ENCODE measurements around the gene HORMAD2. TPM values are rescaled to one million over a fixed set of nuclear protein-coding genes. Genes with fewer than 3 reads are reported as not detected.

The HORMAD2 gene
- total and polyA plus RNA-seq, 7 experiments from 2014 or later = 0.34 TPM; not detected in 6

DNA sequence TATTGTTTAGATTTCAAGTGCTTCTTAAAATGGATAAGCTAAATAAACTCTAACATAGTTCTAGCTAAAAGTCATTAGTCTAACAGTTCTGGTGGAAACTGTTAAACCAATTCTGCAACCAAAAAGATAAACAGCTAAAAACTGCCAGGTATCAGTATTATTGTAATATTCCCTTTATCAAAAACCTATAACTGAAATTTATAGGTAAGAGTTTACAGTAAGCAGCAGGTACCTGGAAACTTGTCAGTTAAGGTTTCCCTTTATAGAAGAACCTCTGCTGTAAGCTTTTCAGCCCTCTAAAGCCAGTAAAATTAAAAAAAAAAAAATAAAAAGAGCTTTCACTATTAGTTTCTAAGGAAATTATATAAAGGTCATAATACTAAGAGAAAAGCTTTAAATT is 105.3 kb downstream of the HORMAD2 start:
- ChIA-PET CTCF (interaction anchor here (1.0 kb wide), 1 partner anchor 78 kb away, joined by 3 read pairs; no protein-coding TSS in a partner anchor), POLR2A (interaction anchor here (0.8 kb wide), 1 partner anchor 9 kb away, joined by 3 read pairs; no protein-coding TSS in a partner anchor)
- Histone ChIP-seq H3K36me3 (ENCODE audit: control insufficient read depth in 2 of 3, insufficient read depth in 3 of 3, low read length in 3 of 3) (no peaks in the 10 kb centered on the region), H3K4me1 (ENCODE audit: control insufficient read depth in 2 of 2, insufficient read depth in 2 of 2, low read length in 2 of 2) (peaks cover 0 to 6% of the 10 kb centered on the region in 2 donors), H3K27ac (ENCODE audit: low read depth, low read length) (no peak overlapping the region), H3K27me3 (ENCODE audit: control insufficient read depth in 2 of 2, insufficient read depth in 2 of 2, low read length in 2 of 2) (no peaks in the 10 kb centered on the region), H3K4me3 (ENCODE audit: low read length) (no peak overlapping the region), H3K9me3 (ENCODE audit: control insufficient read depth in 2 of 3, low read length in 3 of 3) (no peaks in the 10 kb centered on the region)
- Mint-ChIP-seq H3K4me3 (peak overlapping the region in 1 of 10 donors; percentile 77), H3K36me3 (peaks cover 0 to 4% (median 0%) of the 10 kb centered on the region in 5 donors), H3K27me3 (no peaks in the 10 kb centered on the region), H3K27ac (peak overlapping the region in 1 of 9 donors; percentile 94), H3K9me3 (peaks cover 0 to 2% (median 0%) of the 10 kb centered on the region in 11 donors), H3K4me1 (peaks cover 11 to 90% (median 14%) of the 10 kb centered on the region in 7 donors)
- intact Hi-C loops (cut with micrococcal nuclease) = loop anchor here in 1 of 2 donors (2.0 kb wide), 3 partner anchors 17 to 77 kb away; partner anchors contain the start of gene LIF
- DNase-seq (no peak), ATAC-seq (no peak)

DNA sequence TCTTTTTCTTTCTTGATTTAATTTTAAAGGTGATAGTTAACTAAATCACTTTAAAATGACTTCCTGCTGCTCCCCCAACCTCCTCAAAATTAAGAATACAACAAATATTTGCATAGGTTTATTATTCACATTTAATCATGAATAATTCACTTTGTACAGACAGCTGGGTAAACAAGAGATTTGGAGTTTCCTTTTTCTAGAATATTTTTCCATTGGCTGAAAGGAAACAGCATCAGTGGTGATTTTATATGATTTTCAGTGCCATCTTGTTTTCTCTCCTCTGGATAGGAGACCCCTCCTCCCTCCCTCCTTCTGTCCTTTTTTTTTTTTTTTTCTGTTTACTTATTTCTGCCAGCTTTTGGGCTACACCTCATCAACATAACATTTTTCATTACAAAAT is 105.8 kb downstream of the HORMAD2 start:
- no peak overlapping the region for H3K4me3 ChIP-seq (ENCODE audit: low read length)
- H3K27ac ChIP-seq (ENCODE audit: low read depth, low read length) = no peak overlapping the region
- ATAC-seq = no peak
- no peak for DNase-seq
- ChIA-PET POLR2A (no interaction called here), CTCF (interaction anchor here (1.0 kb wide), 1 partner anchor 77 kb away, joined by 3 read pairs; no protein-coding TSS in a partner anchor)
- H3K27me3 ChIP-seq (ENCODE audit: control insufficient read depth in 2 of 2, insufficient read depth in 2 of 2, low read length in 2 of 2) = no peaks in the 10 kb centered on the region
- no peaks in the 10 kb centered on the region for H3K27me3 Mint-ChIP-seq
- peak overlapping the region in 1 of 10 donors; percentile 74 for H3K4me3 Mint-ChIP-seq
- peaks cover 0 to 6% of the 10 kb centered on the region in 2 donors for H3K4me1 ChIP-seq (ENCODE audit: control insufficient read depth in 2 of 2, insufficient read depth in 2 of 2, low read length in 2 of 2)
- no peaks in the 10 kb centered on the region for H3K9me3 ChIP-seq (ENCODE audit: control insufficient read depth in 2 of 3, low read length in 3 of 3)
- H3K36me3 ChIP-seq (ENCODE audit: control insufficient read depth in 2 of 3, insufficient read depth in 3 of 3, low read length in 3 of 3) = no peaks in the 10 kb centered on the region
- peaks cover 11 to 90% (median 16%) of the 10 kb centered on the region in 7 donors for H3K4me1 Mint-ChIP-seq
- peaks cover 0 to 2% (median 0%) of the 10 kb centered on the region in 11 donors for H3K9me3 Mint-ChIP-seq
- H3K36me3 Mint-ChIP-seq = peaks cover 0 to 4% (median 0%) of the 10 kb centered on the region in 5 donors
- H3K27ac Mint-ChIP-seq = peak overlapping the region in 2 of 9 donors; percentile 7 to 90
- intact Hi-C loops (cut with micrococcal nuclease) = no loop called here

DNA sequence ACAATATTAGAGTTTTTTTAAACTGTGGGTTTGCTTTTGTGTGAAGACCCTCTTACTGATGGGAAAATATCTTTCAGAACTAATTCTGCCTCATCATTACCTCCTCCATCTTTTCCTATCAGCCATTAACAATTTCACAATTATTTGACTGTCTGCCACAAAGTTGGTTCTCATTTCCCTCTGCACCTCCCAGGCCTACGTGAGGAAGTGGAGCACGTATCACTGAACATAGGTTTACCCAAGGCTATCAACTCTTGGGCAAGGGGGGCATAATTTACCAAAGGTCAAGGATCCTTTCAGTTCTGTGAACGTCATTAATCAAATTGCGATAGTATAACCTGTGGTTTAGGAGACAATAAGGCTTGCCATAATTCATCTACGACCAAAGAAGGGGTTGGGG is 106.2 kb downstream of the HORMAD2 start:
- ATAC-seq = no peak
- Histone ChIP-seq H3K9me3 (ENCODE audit: control insufficient read depth in 2 of 3, low read length in 3 of 3) (no peaks in the 10 kb centered on the region), H3K4me3 (ENCODE audit: low read length) (no peak overlapping the region), H3K36me3 (ENCODE audit: control insufficient read depth in 2 of 3, insufficient read depth in 3 of 3, low read length in 3 of 3) (no peaks in the 10 kb centered on the region), H3K27me3 (ENCODE audit: control insufficient read depth in 2 of 2, insufficient read depth in 2 of 2, low read length in 2 of 2) (no peaks in the 10 kb centered on the region), H3K4me1 (ENCODE audit: control insufficient read depth in 2 of 2, insufficient read depth in 2 of 2, low read length in 2 of 2) (peaks cover 0 to 6% of the 10 kb centered on the region in 2 donors), H3K27ac (ENCODE audit: low read depth, low read length) (no peak overlapping the region)
- ChIA-PET CTCF (no interaction called here), POLR2A (no interaction called here)
- H3K9me3 Mint-ChIP-seq = peaks cover 0 to 2% (median 0%) of the 10 kb centered on the region in 11 donors
- no peaks in the 10 kb centered on the region for H3K27me3 Mint-ChIP-seq
- intact Hi-C loops (cut with micrococcal nuclease) = no loop called here
- peak overlapping the region in 4 of 9 donors; percentile 7 to 90 (median 36) for H3K27ac Mint-ChIP-seq
- H3K4me1 Mint-ChIP-seq = peaks cover 11 to 90% (median 17%) of the 10 kb centered on the region in 7 donors
- DNase-seq = no peak
- peaks cover 0 to 4% (median 0%) of the 10 kb centered on the region in 5 donors for H3K36me3 Mint-ChIP-seq
- H3K4me3 Mint-ChIP-seq = peak overlapping the region in 1 of 10 donors; percentile 74

DNA sequence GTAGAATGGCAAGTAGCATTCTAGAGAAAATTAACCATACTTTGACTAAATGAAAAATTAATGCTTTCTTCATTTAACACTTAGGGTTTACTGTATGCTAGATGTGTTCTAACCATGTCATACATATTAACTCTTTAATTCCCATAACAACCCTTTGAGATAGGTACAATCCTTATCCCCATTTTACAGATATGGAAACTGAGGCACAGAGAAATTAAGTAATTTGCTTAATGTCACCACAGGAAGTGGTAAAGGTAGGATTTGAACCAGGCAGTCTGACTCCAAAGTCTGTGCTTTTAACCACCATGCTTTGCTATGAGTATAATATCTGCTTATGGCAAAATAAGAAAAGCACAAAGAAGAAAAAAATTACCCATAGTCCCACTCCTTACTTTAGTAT is 106.8 kb downstream of the HORMAD2 start:
- ChIA-PET CTCF (no interaction called here), POLR2A (no interaction called here)
- Mint-ChIP-seq H3K4me1 (peaks cover 14 to 90% (median 18%) of the 10 kb centered on the region in 7 donors), H3K36me3 (peaks cover 0 to 5% (median 0%) of the 10 kb centered on the region in 5 donors), H3K4me3 (peak overlapping the region in 1 of 10 donors; percentile 34), H3K9me3 (peaks cover 0 to 4% (median 0%) of the 10 kb centered on the region in 11 donors), H3K27me3 (no peaks in the 10 kb centered on the region), H3K27ac (peak overlapping the region in 1 of 9 donors; percentile 79)
- no peak overlapping the region for H3K4me3 ChIP-seq (ENCODE audit: low read length)
- no peak for DNase-seq
- intact Hi-C loops (cut with micrococcal nuclease) = no loop called here
- no peaks in the 10 kb centered on the region for H3K27me3 ChIP-seq (ENCODE audit: control insufficient read depth in 2 of 2, insufficient read depth in 2 of 2, low read length in 2 of 2)
- no peak for ATAC-seq
- peaks cover 0 to 6% of the 10 kb centered on the region in 2 donors for H3K4me1 ChIP-seq (ENCODE audit: control insufficient read depth in 2 of 2, insufficient read depth in 2 of 2, low read length in 2 of 2)
- H3K36me3 ChIP-seq (ENCODE audit: control insufficient read depth in 2 of 3, insufficient read depth in 3 of 3, low read length in 3 of 3) = no peaks in the 10 kb centered on the region
- H3K9me3 ChIP-seq (ENCODE audit: control insufficient read depth in 2 of 3, low read length in 3 of 3) = no peaks in the 10 kb centered on the region
- no peak overlapping the region for H3K27ac ChIP-seq (ENCODE audit: low read depth, low read length)

DNA sequence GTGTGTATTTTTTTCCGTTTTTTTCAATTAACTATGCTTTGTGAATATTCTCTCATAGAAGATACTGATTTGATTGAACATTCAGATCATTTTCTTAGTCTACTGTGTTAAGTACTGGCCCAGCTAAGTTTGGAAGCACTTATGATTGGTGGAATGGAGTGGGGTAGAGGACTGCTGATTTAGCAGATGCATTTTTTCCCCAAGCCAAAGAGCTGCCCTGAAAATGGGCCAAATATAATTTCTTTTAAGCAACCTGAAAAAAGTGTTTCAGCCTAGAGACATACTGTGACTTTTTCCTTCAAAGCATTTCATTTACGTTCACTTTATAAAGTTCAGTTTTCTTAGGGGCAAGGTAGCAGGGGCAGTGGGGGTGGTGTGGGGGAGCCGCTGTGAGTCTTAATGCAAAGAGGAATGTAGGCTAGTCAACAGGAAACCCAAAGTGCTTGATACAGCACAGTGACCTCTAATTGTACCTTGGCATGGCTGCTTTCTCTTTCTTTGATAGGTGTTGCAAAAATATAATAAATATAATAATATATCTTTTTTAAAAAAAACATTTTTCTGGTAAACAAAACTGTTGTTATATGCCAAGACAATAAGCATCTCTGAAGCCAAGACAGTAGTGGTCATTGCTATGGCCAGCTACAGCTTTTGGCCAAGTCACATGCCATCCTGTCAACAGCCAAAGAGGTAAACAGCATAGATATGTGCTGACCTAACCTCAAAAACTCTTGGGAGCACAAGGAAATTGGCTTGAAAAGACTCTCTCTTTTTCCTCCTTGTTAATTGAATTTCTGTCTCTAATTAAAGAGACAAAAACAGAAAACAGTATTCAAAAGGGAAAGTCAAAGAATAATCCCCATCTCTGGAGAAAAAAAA is 107.5 kb downstream of the HORMAD2 start:
- H3K27me3 ChIP-seq (ENCODE audit: control insufficient read depth in 2 of 2, insufficient read depth in 2 of 2, low read length in 2 of 2) = no peaks in the 10 kb centered on the region
- Mint-ChIP-seq H3K4me3 (peak overlapping the region in 1 of 10 donors; percentile 34), H3K9me3 (peaks cover 0 to 10% (median 0%) of the 10 kb centered on the region in 11 donors), H3K27ac (peak overlapping the region in 1 of 9 donors; percentile 82), H3K27me3 (no peaks in the 10 kb centered on the region), H3K36me3 (peaks cover 0 to 12% (median 0%) of the 10 kb centered on the region in 5 donors), H3K4me1 (peaks cover 20 to 92% (median 23%) of the 10 kb centered on the region in 7 donors)
- H3K27ac ChIP-seq (ENCODE audit: low read depth, low read length) = no peak overlapping the region
- DNase-seq (peak in 1 of 9 donors; percentile 20), ATAC-seq (no peak)
- H3K36me3 ChIP-seq (ENCODE audit: control insufficient read depth in 2 of 3, insufficient read depth in 3 of 3, low read length in 3 of 3) = no peaks in the 10 kb centered on the region
- no peaks in the 10 kb centered on the region for H3K9me3 ChIP-seq (ENCODE audit: control insufficient read depth in 2 of 3, low read length in 3 of 3)
- intact Hi-C loops (cut with micrococcal nuclease) = no loop called here
- no peak overlapping the region for H3K4me3 ChIP-seq (ENCODE audit: low read length)
- POLR2A ChIA-PET = no interaction called here
- H3K4me1 ChIP-seq (ENCODE audit: control insufficient read depth in 2 of 2, insufficient read depth in 2 of 2, low read length in 2 of 2) = peaks cover 0 to 6% of the 10 kb centered on the region in 2 donors
- CTCF ChIA-PET = interaction anchor here (0.6 kb wide), 1 partner anchor 151 kb away, joined by 3 read pairs; no protein-coding TSS in a partner anchor

DNA sequence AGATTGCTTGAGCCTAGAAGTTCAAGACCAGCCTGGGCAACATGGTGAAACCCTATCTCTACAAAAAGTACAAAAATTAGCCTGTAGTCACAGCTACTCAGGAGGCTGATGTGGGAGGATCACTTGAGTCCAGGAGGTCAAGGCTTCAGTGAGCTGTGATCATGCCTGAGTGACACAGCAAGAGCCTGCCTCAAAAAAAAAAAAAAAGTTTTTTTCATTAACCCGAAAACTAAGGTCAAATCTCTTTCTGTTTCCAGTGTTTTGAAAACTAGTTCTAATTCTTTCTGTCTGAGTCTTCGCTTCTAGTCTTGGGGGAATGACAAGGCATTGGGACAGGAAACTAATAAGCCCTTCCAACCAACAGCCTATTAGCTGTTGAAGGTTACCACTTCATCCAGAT is 108.6 kb downstream of the HORMAD2 start:
- H3K4me1 Mint-ChIP-seq = peaks cover 22 to 92% (median 28%) of the 10 kb centered on the region in 7 donors
- CTCF ChIA-PET = interaction anchor here (0.6 to 1.0 kb wide), 2 partner anchors 11 to 150 kb away, joined by 3 read pairs; no protein-coding TSS in a partner anchor
- H3K27me3 Mint-ChIP-seq = no peaks in the 10 kb centered on the region

More for the DNA sequence above, 108.6 kb downstream of the HORMAD2 start:
- Histone ChIP-seq H3K36me3 (ENCODE audit: control insufficient read depth in 2 of 3, insufficient read depth in 3 of 3, low read length in 3 of 3) (no peaks in the 10 kb centered on the region), H3K27me3 (ENCODE audit: control insufficient read depth in 2 of 2, insufficient read depth in 2 of 2, low read length in 2 of 2) (no peaks in the 10 kb centered on the region), H3K4me3 (ENCODE audit: low read length) (no peak overlapping the region), H3K27ac (ENCODE audit: low read depth, low read length) (no peak overlapping the region), H3K4me1 (ENCODE audit: control insufficient read depth in 2 of 2, insufficient read depth in 2 of 2, low read length in 2 of 2) (peaks cover 0 to 6% of the 10 kb centered on the region in 2 donors), H3K9me3 (ENCODE audit: control insufficient read depth in 2 of 3, low read length in 3 of 3) (no peaks in the 10 kb centered on the region)
- Mint-ChIP-seq H3K27ac (peak overlapping the region in 1 of 9 donors; percentile 82), H3K9me3 (peaks cover 0 to 10% (median 0%) of the 10 kb centered on the region in 11 donors), H3K4me3 (peak overlapping the region in 1 of 10 donors; percentile 65), H3K36me3 (peaks cover 0 to 19% (median 0%) of the 10 kb centered on the region in 5 donors)
- ATAC-seq (no peak), DNase-seq (peak in 1 of 9 donors; percentile 17)
- POLR2A ChIA-PET = no interaction called here
- intact Hi-C loops (cut with micrococcal nuclease) = no loop called here
